NCI-H524 (cell line): ENCODE data around the gene PGAM5.

Source experiments
- DNase-seq, 2 experiments: peaks; one replicate each; lab custom pipeline; 2025; lab: John Stamatoyannopoulos, UW

The PGAM5 gene

DNA sequence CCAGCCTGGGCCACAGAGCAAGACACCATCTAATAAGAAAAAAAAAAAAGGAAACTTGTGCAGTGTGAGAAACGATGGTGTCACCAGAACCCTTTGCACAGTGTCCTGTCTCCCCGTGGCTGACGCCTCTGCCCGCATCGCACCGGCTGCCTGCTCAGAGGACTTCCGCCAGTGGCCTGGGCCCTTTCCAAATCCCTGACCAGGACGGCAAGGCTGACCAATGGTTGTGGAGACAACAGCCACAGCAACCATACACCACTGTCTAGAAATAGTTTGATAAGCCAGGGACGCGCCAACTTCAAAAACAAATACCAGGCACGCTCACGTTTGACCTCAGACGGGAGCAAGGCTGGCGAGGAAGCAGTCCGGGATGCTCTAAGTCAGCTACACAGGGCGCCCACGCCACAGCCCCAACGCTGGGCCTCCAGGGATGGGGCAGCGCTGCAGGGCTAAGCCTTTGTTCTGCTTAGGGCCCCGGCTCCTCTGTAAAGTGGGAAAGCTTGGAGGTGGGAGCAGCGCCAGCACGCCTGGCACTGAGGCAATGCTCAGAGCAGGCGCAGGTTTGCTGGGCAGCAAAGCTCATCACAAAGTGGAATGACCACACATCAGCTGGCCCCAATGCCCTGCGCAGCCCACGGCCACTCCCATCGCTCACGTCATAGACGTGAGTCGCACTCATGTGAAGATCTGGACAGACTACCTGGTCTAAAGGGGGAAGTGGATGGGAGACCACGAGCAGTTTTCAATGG lies 12.5 kb downstream of the PGAM5 start:
- no peak for DNase-seq

DNA sequence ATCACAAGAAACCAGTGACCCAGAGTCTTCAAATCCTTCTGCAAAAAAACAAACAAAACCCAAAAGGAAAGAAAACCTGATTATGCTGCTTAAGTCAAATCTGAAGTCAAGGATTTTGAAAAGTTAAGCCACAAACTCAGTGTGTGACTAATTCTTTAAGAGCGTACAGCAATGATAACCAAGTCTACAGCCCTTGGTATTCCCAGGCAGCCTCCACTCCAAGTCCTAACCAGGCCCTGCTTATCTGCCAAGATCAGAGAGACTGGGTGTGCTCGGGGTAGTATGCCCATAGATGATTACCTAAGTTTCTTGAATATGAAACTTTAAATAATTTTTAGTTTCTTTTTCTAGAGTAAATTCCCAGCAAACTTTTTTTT lies 13.1 kb downstream of the PGAM5 start:
- DNase-seq: no peak

DNA sequence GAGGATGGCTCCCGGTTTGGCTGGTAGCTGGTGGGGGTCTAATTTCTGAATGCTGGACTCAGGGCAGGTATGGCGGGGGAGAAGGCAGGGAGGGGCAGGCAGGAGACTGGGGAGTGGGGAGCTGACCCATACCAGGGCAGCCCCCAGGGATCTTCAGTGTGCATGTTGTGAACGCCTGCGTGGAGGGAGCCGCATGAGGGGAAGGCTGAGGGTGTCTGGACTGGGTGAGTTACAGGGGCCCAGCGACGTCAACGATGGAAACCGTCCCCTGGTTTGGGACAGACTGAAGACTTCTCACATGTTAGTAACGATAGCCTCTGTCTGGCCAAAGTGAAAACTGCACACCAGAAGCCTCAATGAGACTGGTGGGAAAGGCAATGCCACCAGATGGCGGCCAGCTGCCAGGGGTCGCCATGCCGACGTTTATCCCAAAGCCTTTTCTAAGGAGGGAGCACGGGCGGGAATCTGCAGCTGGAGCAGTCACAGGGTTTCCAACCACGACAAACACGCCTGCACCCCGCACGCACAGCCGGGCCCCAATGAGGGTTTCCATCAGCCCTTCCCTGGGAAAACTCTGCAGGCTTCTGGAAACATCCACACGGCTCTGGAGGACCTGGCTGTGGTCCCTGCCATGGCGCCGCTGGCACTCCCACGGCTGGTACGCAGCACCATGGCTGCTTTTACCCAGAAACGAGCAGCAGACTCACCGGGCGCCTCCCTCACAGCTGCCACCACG lies 14.0 kb downstream of the PGAM5 start:
- peak; percentile 75 to 86 for DNase-seq

DNA sequence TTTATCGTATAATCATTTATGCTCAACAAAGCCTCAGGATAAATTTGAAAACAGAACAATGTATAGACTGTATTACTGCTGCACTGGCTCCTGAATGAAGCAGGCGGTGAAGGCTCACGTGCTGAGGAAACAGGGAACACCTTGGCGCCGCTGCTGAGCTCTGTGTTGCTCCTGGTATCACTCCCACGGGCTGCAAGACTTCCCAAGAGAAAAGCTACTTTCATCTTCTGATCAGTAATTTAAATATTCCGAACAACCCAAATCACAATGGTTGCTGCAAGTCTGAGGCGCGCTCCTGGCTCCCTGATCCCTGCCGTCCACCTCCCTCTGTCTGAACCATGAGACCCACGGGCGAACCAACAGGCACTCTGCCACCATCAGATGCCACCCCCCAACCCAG lies 15.7 kb downstream of the PGAM5 start:
- DNase-seq: no peak

DNA sequence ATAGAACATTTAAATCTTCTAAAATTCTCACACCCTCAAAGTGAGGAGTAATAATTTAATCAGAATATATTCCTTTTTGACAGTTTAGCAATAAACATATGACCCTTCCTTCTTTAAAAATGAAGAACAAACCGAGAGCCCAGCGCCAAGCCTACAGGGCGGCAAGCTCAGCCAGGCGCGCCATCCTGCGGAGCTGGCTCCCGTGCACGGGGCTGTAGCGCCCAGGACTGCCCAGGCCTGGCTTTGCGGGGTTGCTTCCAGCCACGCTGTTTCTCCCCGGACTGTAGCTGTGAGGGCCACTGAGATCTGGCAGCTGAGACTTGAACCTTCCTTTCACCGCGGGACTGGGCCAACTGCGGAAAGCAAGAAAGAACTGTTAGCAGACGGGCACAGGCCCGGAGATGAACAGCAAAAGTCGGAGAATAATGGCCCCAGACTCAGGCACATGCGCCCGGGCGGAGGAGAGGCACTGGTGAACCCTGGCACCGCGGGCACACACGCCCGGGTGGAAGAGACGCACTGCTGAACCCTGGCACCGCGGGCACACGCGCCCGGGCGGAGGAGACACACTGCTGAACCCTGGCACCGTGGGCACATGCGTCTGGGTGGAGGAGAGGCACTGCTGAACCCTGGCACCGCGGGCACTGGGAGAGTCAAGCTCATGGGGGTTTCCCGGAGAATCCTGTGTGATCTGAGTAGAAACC lies 16.6 kb downstream of the PGAM5 start:
- no peak for DNase-seq

DNA sequence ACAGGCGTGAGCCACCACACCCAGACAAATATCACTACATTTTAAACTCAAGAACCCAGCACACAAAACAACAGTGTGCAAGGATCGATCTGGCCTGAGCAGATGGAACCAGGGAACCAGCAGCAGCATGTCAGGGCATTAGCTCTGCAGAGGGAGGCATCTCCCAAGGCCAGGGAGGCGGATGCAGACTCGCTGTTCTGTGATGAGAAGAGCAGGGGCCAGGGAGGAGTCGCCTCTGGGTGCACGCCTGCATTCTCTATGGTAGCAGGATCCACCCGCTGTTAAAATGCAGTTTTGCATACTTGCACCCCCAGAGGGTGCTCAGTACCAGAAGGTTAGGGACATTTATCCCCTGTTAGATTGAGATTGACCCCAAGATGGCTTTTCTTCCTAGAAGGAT lies 17.9 kb downstream of the PGAM5 start:
- DNase-seq: no peak

DNA sequence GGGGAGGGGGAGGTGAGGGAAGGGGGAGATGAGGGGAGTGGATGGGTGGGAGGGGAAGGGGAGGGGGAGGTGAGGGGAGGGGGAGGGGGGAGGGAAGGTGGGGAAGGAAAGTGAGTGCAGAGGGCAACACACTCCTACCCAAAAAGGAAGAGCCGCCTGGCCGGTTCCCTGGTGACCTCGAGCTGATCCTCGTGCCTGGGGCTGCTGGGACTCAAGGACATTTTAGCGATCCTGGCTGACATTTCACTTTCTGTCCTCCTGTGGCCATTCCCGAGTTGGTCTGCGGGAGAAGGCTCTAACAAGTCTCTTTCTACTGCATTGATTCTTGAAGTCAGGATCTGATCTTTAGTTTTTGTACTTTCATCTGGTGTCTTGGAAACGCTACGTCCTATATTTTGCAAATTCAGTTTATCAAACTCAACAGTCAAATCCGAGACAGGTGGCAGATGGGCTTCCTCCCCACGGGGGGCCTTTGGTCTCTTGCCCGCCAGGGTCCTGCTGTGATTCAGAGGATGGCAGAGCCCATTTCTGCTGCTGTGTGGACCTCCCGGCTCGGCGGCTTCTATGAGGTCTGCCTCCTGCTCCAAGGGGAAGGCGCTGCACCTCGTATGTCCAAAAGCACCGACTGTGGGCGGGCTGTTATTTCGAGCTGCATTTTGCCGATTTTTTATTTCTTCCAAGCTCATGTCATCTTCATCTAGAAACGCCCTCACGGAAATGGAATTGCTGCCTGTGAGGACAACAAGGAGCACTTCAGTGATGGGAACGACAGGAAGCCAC lies 19.1 kb downstream of the PGAM5 start:
- DNase-seq: peak; percentile 53 to 64

DNA sequence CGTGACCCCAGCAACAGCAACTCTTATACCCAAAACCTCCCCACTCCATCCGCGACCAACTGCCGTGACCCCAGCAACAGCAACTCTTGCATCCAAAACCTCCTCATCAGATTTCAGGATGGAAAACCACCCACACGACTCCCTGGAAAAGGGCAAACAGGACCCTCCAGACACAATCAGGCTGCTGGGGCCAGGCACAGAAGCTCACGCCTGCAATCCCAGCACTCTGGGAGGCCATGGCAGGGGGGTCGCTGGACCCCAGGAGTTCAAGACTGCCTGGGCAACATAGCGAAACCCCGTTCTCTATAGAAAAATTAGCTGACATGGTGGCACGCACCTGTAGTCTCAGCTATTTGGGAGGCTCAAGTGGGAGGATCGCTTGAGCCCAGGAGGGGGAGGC lies 19.7 kb downstream of the PGAM5 start:
- DNase-seq: no peak

DNA sequence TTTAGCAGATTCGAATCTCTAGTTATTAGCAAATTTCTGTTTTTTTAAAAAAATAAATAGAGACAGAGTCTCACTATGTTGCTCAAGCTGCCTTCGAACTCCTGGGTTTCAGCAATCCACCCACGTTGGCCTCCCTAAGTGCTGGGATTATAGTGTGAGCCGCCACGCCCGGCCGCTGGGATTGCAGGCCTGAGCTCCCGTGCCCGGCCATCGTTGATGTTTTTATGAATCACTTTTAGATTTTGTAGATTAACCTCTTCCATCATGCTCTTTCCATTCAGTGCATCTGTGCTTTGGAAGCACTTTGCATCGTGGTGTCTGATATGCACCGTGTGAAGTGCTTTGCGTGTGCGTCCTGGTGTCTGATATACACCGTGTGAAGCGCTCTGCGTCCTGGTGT lies 20.9 kb downstream of the PGAM5 start:
- no peak for DNase-seq

DNA sequence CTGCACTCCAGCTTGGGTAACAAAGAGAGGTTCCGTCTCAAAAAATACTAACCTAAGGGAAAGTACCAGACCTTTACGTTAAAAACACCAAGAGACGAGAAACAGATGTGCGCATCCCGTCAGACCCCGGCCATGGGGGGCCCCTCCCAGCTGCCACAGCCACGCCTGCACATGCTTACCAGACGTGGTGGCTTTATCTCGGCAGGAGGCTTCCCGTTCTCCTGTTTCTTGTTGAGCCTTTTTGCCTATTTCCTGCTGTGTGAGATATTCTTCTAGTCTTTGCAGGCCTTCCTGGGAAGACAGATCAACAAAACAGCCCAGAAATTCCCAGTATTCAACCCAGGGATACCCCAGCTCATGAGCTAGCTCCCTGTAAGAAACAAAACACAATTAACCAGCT lies 23.6 kb downstream of the PGAM5 start:
- DNase-seq: no peak

DNA sequence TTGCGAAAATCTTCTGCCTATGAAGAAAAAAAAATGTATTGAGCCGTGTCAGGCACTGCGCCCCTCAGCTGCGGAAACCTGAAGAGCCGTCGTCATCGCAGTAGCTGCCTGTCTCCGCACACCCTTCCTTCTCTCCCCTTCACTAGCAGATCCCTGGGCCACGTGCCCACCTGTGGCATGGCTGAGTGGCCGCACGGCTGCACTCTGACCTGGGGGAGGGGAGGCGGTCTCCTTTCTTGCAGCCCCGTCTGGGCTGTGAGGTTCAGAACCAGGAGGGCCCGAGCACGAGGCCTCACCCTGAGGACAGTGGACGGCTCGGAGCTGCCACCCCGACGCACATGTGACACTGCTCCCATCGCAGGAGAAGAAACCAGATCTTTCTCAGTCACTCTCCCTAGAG lies 24.9 kb downstream of the PGAM5 start:
- no peak for DNase-seq

DNA sequence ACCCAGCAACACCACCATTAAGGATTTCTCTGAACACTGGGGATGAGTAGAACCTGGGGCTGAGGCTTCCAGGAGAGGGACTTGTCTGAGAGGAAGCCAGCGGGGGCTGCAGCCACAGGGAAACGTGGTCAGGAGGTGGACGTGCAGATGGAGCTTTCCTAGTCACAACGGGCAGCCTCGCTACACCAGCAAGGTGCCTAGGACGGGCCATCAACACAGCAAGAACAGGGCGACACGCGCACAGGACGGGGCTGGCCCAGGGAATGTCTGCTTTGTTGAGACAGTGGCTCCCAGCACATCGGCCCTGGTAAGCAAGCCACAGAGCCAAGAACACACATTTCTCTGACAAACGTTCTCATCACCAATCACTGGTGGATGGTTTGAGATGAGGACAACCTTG lies 25.7 kb downstream of the PGAM5 start:
- no peak for DNase-seq

DNA sequence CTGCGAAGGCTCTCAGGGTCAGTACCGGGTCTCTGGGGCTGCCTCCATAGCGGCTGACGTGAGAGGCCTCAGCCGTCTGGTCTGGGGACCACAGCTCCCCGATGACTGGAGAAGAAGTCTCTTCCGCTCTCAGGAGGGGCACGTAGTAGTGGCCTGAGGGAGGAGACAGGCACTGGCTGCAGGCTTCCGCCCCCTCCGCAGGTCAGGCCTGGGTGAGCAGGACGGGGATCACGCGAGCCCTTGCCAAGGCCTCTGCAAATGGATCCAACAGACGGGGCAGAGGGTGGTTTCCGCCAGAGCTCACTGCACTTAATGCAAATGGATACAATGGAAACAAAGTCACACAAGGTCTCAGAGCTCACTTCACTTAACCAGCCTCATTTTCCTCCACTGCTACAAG lies 26.3 kb downstream of the PGAM5 start:
- no peak for DNase-seq

DNA sequence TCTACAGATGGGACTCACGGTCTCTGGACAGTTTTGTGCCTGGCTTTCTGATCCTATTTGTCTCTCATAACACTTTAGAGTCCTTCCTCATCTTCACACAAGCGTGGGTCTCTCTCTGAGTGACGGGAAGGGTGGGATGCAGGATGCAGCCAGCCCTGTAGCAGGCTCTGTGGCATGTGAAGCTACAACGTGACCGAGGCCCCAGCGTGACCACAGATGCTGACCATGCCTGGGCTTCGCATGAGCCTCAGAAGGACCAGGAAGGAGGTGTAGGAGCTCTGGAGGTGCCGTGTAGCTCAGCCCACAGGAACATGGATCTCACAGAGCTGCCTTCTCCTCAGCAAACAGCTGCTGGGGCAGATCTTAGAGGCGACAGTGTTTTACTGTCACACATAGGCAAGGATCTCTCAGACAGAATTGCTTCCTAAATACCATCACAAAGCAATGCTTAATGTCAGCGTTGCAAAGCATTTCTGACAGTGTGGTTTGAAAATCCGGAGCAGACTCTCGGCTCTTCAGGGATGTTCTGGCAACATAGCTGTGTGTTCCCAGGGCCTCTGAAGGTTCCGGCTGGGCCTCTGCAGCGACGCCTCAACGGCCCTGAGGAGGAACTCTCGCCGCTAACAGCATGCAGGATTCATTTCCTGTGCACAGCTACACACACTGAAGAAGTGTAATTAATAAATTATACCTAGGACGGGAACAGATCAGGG lies 29.1 kb downstream of the PGAM5 start:
- no peak for DNase-seq

DNA sequence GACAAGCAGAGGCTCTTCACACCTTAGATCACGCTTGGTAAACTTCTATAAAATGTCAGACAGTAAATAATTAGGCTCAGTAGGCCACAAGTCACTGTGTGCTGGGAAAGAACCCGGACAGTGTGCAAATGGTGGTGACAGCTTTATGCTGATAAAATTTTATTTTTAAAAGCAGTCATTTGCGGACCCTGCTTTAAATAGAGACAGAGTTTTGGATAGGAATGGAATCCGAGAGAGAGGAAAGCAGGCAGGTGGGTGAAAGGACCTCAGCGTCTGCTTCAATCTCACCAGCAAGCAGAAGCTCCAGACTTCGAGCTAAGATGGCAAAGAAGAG lies 29.6 kb downstream of the PGAM5 start:
- no peak for DNase-seq

DNA sequence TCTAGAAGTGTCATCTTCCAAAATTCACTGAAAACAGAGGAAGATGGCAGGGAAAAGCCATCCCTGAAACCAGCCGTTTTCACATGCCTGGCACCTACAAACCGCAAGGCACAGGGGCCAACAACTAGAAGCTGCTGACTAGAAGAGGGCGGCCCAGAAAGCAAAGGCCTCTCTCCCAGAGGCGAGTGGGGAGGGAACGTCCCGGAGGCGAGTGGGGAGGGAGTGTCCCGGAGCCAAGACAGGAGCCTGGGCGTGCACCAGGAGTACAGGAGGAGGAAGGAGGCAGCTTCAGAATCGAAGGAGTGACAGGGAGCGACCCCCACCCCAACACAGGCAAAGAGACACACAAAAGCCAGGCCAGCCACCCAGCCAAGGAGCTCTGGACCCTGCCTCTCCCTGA lies 30.0 kb downstream of the PGAM5 start:
- DNase-seq: no peak

DNA sequence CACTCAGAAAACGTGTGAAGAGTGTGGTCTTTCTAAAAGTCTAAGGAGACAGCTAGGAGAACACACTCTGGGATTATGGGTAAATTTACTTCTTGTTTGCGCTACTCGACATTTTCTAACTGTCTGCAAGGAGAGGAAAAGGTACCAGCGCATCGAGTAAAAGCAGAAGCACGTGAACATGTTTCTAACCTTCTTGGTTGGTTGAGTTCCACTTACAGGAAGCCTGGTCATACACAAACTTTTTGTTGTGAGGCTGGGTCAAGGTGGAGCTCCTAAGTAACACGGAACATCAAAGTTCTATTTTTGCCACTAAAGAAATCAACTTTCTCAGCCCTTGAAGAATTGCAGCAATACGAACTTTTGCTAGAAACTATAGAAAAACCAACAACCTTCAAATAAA lies 31.0 kb downstream of the PGAM5 start:
- no peak for DNase-seq

DNA sequence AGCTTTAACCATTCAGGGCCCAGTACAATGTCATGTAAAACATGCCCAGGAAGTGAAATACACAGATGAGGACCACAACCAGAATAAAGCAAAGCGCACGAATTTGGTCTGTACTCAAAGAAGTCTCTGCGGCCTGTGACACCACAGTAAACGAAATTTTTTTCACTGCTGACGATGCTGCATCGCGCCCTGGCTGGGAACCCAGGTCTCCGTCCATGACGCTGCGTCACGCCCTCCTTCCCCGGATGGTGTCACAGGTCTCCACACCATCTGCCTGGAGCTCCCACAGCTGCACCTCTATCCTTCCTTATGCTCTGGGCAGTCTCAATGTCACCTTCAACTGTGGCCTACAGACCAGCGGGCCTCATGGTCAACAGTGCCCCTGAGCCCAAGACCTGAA lies 33.2 kb downstream of the PGAM5 start:
- no peak for DNase-seq

DNA sequence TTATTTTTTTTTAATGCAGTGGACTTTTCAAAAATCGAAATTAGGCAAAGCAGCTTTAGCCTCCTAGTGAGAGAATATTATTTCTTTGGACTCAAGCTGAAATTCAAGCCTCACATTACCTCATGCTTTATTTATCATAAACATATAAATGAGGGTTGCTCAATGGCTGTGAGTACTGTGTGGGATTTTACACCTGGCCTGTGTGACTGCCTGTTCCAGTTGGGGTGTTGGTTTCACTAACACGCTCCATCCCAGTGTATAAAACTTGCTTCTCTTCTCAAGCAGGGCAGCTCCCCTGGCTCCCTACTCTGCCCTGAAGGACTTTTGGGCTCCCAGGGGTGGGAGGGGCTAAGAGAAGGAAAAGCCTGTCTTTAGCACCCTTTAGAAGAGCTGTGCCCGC lies 36.0 kb downstream of the PGAM5 start:
- DNase-seq: no peak

DNA sequence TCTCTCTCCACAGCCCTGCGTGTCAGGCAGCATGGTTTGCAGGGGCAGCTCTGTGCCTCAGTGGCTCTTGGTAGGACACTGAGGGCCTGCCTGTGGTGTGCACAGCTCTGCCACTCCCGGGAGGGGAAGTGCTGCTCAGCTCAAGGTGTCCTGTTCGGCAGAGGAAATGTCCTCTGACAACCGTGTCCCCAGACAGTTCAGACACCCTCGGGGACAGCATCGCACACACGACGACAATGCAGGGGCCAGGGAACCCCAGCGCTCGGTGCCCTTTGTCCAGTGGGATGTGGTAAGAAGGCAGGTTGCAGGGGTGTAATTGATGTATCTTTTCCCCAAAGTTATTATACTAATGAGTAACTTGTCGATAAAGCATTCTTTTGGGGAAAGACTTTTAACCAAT lies 36.8 kb downstream of the PGAM5 start:
- no peak for DNase-seq

DNA sequence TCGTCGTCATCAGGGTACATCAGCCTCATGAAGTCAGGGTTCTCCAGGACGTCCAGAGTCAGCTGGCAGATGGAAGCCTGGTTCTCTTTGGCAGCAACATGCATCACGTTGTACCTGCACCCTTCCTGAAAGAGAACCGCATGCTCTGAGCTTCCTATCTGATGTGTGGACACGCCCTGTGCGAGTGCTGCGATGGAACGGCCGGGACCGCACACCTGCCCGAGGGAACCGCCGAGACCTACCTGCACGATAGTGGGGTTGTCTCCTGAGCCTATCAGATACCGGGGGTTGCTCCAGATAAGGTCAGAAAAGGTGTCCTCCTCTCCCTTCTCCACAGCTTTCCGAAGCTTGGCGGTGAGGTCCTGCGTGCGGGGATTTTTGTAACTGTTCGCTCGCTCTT lies 37.3 kb downstream of the PGAM5 start:
- DNase-seq: no peak

DNA sequence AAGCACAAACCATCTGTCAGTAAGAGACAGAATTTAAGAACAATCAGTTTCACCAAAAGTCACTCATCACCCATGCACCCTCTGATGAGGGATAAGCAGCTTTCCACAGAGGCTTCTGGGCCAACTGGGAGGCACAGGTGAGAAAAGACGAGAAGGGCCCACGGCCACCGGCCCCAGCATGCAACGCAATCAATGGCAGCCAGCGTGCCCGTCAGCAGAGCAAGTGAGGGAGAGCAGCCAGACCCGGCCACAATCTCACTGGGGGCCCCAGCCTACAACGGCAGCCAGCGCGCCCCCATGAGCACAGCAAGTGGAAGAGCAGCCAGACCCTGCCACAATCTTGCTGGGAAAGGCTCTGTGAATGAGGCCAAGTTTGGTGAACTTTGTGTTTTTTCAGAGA lies 37.7 kb downstream of the PGAM5 start:
- no peak for DNase-seq
